HG03521 (cell line): Measurements from ENCODE around the gene RAB37.
A peak's percentile ranks its signal among the peaks of the same experiment; 100 is the strongest.

ENCODE experiments used
- ATAC-seq: cut with Tn5 transposase; IDR thresholded peaks from one replicate; pipeline ENCODE4 v1.9.1; 2021; ENCODE audit warnings: mild to moderate bottlenecking, moderate library complexity; ENCODE audit not compliant: unreplicated experiment

RAB37 gene

DNA sequence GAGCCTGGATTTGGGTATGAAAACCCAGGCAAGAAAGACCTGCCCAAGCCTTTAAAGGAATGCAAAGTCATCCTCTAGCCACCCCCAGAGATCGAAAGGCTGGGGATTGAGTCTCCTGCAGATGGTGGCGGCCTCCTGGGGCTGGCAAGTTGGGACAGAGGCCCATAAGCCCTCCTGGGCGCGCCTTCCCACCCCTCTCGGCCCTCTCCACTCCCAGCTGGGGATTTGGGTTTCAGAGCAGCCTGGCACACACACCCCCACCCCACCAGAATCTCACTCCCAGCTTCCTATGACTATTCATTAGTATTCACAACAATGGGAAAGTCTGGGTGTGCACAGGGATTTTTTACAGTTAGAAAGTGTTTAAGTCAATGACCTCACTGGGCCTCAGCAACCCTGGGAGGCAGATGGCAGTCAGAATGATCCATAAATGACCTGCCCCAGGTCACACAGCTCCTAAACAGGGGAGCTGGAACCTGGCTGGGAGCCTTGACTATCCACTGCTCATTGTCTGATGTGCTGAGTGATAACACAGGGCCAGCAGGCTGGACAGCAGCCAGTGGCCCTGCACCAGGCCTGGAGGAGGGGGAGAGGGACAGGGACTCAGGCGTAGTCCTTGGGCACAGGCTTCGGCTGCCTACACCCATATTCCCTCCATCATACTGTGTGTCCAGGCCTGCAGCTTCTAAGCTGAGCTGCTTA, 23.5 kb downstream of the RAB37 start:
- no peak for ATAC-seq

GRCh38 chr17:74761419-74761818, 24.4 kb downstream of the RAB37 start:
- ATAC-seq = no peak

DNA sequence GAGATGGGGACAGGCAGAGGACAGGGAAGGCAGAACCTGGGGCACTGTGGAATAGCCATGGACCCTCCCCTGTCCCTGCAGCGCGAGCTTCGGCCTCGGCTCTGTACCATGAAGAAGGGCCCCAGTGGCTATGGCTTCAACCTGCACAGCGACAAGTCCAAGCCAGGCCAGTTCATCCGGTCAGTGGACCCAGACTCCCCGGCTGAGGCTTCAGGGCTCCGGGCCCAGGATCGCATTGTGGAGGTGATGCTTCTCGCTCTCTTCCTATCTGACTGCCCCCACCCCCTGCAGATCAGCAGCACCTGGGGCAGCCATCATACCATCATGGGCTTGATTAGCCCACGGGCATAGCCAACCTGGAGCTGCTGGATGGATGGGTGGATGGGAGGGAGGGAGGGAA, 24.9 kb downstream of the RAB37 start:
- ATAC-seq = no peak

DNA sequence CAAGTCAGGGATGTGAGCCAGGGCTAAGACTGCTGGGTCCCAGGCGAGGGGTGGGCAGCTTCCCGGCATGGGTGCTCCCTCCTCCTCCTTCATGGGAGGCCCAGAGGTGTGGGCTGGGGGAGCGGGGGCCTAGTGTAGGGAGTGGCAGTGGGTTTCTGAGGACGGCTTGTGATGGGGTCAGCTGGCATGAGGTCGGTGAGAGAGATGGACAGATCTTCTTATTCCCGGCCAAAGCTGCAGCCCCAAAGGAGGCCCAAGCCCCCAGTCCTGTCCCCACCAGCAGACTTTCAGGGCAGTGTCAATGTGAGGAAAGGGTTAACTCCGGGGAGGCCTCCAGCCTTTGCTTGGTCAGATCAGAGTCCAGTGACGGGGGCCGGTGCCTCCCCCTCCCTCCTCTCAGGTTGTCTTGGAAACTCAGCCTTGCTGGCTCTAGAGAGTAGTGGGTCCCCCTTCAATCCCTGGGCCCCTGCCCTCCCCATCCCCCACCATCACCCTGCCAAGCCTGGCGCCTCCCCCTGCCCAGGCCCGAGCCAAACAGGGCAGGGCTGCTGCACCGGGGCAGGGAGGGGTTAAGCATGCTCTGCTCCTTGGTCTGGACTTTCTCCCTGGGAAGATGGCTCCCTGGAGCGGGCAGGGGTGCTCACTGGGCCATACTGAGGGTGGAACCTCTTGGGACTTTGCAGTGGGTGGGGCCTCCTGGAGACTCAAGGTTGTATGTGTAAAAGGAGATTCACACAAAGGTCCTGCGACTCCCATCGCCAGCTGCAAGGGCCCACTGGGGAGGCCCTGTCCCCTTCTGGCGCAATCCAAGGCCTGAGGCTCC, 26.7 kb downstream of the RAB37 start:
- ATAC-seq = no peak

DNA sequence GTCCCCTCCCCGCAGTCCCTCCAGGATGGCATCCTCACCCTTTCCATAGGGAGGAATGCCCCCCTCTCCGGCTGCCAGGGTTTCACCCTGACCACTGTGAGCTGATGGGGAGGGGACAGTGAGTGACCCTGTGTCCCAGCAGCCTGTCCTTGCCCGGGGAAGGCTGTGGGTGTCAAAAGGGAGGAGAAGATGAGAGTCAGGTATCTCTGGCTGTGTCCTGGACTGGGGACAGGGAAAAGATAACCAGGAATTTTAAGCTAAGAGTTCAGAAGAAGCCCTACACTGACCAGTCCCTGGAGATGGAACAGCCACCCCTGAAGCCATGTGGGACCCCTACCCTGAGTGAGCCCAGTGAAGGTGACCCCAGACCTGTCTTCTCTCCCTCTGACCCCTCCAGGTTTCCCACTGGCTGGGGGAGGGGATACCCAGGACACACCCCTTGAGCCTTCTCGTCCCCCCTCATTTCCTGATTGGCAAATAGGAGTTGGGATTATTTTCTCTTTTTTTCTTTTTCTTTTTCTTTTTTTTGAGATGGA, 27.8 kb downstream of the RAB37 start:
- ATAC-seq = no peak

GRCh38 chr17:74766413-74766812, 29.4 kb downstream of the RAB37 start:
- ATAC-seq = no peak

DNA sequence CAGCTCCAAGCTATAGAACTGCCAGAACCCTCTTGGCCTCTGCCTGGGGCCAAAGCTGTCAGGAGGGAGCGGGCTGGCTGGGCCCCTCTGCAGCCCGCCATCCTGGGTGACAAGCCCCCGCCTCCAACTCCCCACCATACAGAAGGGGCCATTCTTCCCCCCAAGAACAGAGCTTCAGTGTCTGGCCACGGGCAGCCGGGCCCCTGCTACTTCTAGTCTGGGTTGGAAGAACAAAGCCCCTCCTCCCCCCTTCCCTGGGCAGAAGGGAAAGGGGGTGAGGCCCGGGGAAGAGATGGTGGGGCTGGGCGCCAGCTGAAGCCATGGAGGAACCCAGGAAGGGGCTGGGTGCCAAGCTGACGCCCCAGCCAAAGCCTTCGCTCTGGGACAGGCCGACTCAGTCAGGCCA, 30.1 kb downstream of the RAB37 start:
- ATAC-seq = no peak

- ATAC-seq = no peak
Observed at GRCh38 chr17:74768069-74768762, 31.2 kb downstream of the RAB37 start.

DNA sequence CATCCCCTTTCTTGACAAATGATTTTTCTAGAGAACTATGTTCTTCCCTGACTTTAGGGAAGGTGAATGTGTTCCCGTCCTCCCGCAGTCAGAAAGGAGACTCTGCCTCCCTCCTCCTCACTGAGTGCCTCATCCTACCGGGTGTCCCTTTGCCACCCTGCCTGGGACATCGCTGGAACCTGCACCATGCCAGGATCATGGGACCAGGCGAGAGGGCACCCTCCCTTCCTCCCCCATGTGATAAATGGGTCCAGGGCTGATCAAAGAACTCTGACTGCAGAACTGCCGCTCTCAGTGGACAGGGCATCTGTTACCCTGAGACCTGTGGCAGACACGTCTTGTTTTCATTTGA, 31.7 kb downstream of the RAB37 start:
- no peak for ATAC-seq

- no peak for ATAC-seq
Observed at GRCh38 chr17:74769266-74769855, 32.3 kb downstream of the RAB37 start.

DNA sequence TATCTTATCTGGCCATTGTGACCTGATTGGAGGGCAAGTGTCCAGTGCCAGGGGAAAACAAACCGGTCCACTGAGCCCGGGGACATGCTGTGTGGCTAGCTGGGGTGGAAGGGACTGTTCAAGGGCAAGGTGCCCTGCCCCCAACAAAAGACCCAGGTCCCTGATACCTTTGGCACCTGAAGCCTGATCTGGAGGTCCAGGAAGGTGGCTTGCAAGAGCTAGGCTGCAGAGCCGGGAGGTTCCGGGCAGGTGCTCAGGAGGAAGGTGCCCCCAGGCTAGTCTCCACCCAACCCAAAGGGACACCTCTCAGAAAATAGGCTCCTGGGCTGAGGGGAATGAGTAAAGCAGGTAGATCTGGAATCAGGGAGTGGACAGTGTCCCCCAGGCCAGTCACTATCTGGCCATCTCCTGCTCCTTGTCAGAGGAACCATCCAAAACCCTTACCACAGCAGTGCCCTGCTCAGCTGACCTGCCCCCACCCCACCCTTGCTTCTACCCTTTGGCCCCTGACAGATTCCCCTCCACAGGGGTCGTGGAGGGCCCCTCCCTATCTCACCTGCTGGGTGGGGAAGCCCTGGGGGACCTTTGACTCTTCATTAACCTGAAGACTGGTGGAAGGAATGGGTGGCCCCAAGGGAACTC, 32.9 kb downstream of the RAB37 start:
- ATAC-seq = no peak

DNA sequence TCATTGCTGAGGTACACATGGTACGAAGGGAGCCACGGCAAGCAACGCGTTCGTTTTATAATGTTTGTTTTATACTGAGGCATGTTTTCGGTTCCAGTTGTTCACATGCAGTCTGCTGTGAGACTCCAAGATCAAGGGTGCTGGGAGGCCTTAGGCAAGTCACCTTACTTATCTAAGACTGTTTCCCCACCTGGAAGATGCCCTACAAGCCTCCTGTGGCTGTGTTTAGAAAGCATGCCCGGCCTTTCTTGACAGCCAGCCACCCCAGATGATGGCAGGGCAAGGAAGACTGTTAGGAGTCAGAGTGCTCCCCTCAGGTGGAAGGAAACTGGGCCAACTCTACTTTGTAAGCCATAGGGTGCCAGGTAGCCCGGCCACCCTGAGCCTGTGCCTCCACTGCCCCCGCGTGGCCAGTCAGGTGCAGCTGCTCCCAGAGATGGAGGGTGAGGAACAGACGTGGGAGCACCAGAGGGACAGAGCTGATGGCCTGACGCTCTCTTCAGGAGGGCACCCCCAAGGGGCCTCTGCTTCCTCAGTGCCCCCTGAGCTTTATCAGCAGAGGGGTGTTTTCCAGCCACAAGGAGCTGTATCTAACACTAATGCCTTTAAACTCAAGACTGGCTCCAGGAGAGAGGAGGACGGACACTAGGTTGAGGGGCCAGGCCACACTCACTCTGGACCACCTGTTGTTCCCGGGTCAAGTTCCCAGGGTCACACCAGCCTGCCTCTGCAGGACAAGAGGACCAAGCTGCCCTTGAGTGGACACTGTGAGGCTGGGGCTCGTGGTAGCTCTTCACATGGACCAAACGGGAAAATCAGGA, 33.7 kb downstream of the RAB37 start:
- no peak for ATAC-seq

DNA sequence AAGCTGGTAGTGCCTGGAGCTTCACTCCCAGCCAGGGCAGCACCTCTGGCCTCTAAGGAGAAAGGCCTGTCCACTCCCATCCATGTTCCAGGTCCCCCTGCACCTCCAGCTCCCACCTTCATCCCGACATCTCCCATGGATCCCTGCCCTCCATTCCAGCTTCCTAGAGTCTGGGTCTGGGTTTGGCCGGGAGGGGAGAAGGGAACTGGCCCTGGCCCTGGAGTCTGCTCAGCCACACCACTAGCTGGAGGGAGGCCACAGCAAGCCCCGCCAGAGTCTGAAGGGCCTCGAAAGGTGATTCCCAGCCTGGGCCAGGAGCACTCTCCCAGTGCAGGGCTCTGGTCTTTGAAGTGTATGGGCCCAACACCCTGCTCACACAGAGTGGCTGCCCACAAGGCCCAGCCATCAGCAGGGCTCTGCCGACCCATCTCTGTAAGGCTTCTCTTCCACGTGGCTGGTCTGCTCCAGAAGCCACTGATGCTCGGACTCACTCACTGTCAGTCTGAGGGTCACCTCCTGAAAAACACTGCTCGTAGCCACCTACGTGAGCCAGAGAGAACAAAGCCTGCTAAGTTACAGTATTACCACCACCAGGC, 34.4 kb downstream of the RAB37 start:
- ATAC-seq = no peak

DNA sequence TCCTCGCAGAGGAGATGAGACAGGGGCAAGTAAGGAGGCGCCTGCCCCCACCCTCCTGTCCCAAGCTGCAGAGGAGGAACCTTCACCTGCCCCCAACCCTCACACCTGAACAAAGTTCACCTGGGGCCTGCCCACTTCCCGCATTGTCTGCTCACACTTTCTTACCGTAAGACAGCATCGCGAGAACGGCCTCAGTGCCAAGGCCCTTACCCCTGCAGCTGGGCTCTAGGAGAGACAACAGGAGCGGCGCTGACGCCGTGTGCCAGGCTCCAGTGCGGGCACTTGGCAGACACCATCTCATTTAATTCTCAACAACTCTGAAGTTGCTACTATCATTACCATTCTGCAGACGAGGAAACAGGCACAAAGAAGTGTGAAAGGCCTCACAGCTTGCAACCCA, 35.0 kb downstream of the RAB37 start:
- ATAC-seq = no peak

DNA sequence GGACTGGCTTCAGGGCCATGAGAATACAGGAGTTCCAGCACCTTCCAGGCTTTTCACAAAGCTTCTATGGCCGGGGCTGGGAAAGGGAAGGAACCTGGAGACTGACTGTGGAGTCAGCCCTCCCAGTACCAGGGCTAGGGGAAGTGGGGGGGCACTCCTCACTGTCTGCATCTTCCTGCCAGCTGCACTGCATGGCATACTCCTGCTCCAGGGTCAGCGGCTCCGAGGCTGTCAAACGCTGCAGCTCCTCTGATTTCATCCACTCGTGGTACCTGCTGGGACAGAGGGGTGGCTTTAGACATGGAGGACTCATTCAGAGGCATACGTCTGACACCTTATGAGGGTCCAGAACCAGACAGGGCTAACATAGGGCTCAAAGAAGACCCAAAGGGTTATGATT, 36.4 kb downstream of the RAB37 start:
- ATAC-seq = no peak

GRCh38 chr17:74773871-74774286, 36.8 kb downstream of the RAB37 start:
- ATAC-seq = no peak

- ATAC-seq = no peak
Observed at GRCh38 chr17:74775409-74776043, 38.5 kb downstream of the RAB37 start.

- ATAC-seq = peak; percentile 80
Observed at GRCh38 chr17:74776044-74776962, 39.2 kb downstream of the RAB37 start, which contains the start of gene NAT9. Gene NAT9, minus strand, starts transcription at chr17:74776345. Its CDS starts 647 bp downstream, at chr17:74775698.
